Neuronal stem cell (in vitro differentiated cells): ENCODE results near the gene SCYL2.
"Not testable (repeated sequence)": the region's sequence is repeated elsewhere in the genome, so short reads cannot be mapped to it uniquely, and the experiment has no call there.

ENCODE experiments used
- DNase-seq: peaks from one replicate; pipeline ENCODE4 v3.0.0-alpha.2; 2013; ENCODE audit warnings: low spot score
- H2AFZ ChIP-seq: one replicate; pipeline ENCODE4 v1.6.1; 2013; ENCODE audit warnings: mild to moderate bottlenecking, low read length, inconsistent platforms
- H2AK5ac ChIP-seq: 2 replicates; pipeline ENCODE4 v1.6.1; 2013; ENCODE audit warnings: low read depth, mild to moderate bottlenecking, inconsistent platforms, low read length, moderate library complexity, mixed read lengths
- H2BK120ac ChIP-seq: 2 replicates; pipeline ENCODE4 v1.6.1; 2013; ENCODE audit warnings: low read depth, mild to moderate bottlenecking, inconsistent platforms, low read length, moderate library complexity, mixed read lengths
- H2BK12ac ChIP-seq: one replicate; pipeline ENCODE4 v1.6.1; 2013; ENCODE audit warnings: low read length, inconsistent platforms
- H2BK15ac ChIP-seq: 2 replicates; pipeline ENCODE4 v1.6.1; 2013; ENCODE audit warnings: mild to moderate bottlenecking, low read length, inconsistent platforms, mixed read lengths
- H2BK5ac ChIP-seq: one replicate; pipeline ENCODE4 v1.6.1; 2013; ENCODE audit warnings: inconsistent platforms, mild to moderate bottlenecking, low read length, moderate library complexity
- H3K14ac ChIP-seq: one replicate; pipeline ENCODE4 v1.6.1; 2013; ENCODE audit warnings: low read length, inconsistent platforms
- H3K18ac ChIP-seq: 2 replicates; pipeline ENCODE4 v1.6.1; 2013; ENCODE audit warnings: low read length, inconsistent platforms
- H3K23ac ChIP-seq: 2 replicates; pipeline ENCODE4 v1.6.1; 2013; ENCODE audit warnings: low read depth, mild to moderate bottlenecking, mixed read lengths, low read length, inconsistent platforms; ENCODE audit not compliant: poor library complexity
- H3K27ac ChIP-seq: replicated peaks from 3 replicates; pipeline ENCODE4 v1.5.1; 2013; ENCODE audit warnings: low read length, inconsistent platforms
- H3K27me3 ChIP-seq, 3 experiments: 2 replicates each; pipeline ENCODE4 v1.6.1; 2013; ENCODE audit warnings: low read length in 3 of 3, mild to moderate bottlenecking in 2 of 3, inconsistent platforms in 1 of 3, low read depth in 1 of 3, mixed read lengths in 1 of 3, moderate library complexity in 1 of 3; ENCODE audit not compliant: control insufficient read depth in 3 of 3, insufficient read depth in 3 of 3
- H3K36me3 ChIP-seq, 2 donors: replicated peaks in 1 of 2; 2 replicates each; pipeline ENCODE4 v1.6.1; 2013; ENCODE audit warnings: low read length in 2 of 2; ENCODE audit not compliant: control insufficient read depth in 2 of 2, insufficient read depth in 2 of 2
- H3K4ac ChIP-seq: 2 replicates; pipeline ENCODE4 v1.6.1; 2013; ENCODE audit warnings: inconsistent platforms, mild to moderate bottlenecking, low read length, moderate library complexity
- H3K4me1 ChIP-seq, 2 donors: 1 replicate in 1 of 2; 2 replicates in 1 of 2; pipeline ENCODE4 v1.6.1; 2013; ENCODE audit warnings: low read length in 2 of 2, low read depth in 1 of 2; ENCODE audit not compliant: control insufficient read depth in 2 of 2, insufficient read depth in 1 of 2
- H3K4me2 ChIP-seq: one replicate; pipeline ENCODE4 v1.6.1; 2013; ENCODE audit warnings: mild to moderate bottlenecking, low read length, inconsistent platforms; ENCODE audit not compliant: insufficient read depth, poor library complexity, severe bottlenecking
- H3K4me3 ChIP-seq, 2 donors: 2 replicates each; pipeline ENCODE4 v1.5.1; 2013; ENCODE audit warnings: low read length in 2 of 2, mild to moderate bottlenecking in 2 of 2, inconsistent platforms in 1 of 2, moderate library complexity in 1 of 2
- H3K79me1 ChIP-seq: one replicate; pipeline ENCODE4 v1.6.1; 2013; ENCODE audit warnings: low read depth, mild to moderate bottlenecking, inconsistent platforms, low read length, moderate library complexity
- H3K9ac ChIP-seq: one replicate; pipeline ENCODE4 v1.6.1; 2013; ENCODE audit warnings: mild to moderate bottlenecking, low read depth, low read length, inconsistent platforms; ENCODE audit not compliant: poor library complexity
- H3K9me3 ChIP-seq, 2 donors: replicated peaks in 1 of 2; 2 replicates each; pipeline versions ENCODE3 to v1.6.1; 2013; ENCODE audit warnings: low read length in 2 of 2, mild to moderate bottlenecking in 2 of 2, inconsistent platforms in 1 of 2, low read depth in 1 of 2, mixed read lengths in 1 of 2, moderate library complexity in 1 of 2; ENCODE audit not compliant: control insufficient read depth in 2 of 2, insufficient read depth in 1 of 2
- H4K8ac ChIP-seq: one replicate; pipeline ENCODE4 v1.6.1; 2013; ENCODE audit warnings: low read depth, mild to moderate bottlenecking, inconsistent platforms, low read length, moderate library complexity
- H4K91ac ChIP-seq: one replicate; pipeline ENCODE4 v1.6.1; 2013; ENCODE audit warnings: low read length, low read depth, mild to moderate bottlenecking, inconsistent platforms; ENCODE audit not compliant: poor library complexity
- WGBS, 2 donors: extraction: QIAGEN DNeasy Blood & Tissue Kit; methylation state at CpG; one replicate each; pipeline ENCODE4 v1.1.7; 2013; ENCODE audit warnings: missing lambda C conversion rate in 2 of 2, mixed read lengths in 1 of 2; ENCODE audit not compliant: insufficient read length in 2 of 2, insufficient replicate concordance in 1 of 2; ENCODE audit errors: extremely low coverage in 2 of 2; 5-methylcytosine and 5-hydroxymethylcytosine counted together

Gene SCYL2

DNA sequence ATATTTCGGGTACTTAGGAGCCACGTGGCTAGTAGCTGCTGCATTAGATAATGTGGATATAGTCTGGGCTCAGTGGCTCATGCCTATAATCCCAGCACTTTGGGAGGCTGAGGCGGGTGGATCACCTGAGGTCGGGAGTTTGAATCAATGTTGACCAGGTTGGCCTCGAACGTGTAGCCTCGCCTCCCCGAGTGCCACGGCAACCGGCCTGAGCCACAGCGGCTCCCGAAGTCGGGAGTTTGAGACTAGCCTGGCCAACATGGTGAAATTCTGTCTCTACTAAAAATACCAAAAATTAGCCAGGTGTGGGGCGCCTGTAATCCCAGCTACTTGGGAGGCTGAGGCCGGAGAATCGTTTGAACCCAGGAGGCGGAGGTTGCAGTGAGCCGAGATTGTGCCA, 77.4 kb downstream of the SCYL2 start:
- H3K4me2 ChIP-seq, H4K91ac ChIP-seq, H2AFZ ChIP-seq, DNase-seq, H3K4me1 ChIP-seq, H4K8ac ChIP-seq, H2BK120ac ChIP-seq, H2AK5ac ChIP-seq, H3K27me3 ChIP-seq, H3K4ac ChIP-seq, H3K9ac ChIP-seq, H3K9me3 ChIP-seq, H2BK12ac ChIP-seq, H2BK5ac ChIP-seq, H2BK15ac ChIP-seq, H3K23ac ChIP-seq, H3K27ac ChIP-seq, H3K79me1 ChIP-seq, H3K4me3 ChIP-seq, H3K18ac ChIP-seq: not testable (repeated sequence)
- H3K36me3 ChIP-seq: peaks cover 0 to 25% of the 10 kb centered on the region in 2 donors
- H3K14ac ChIP-seq: peak overlapping the region; percentile 21
- whole genome bisulfite sequencing, 2 donors: no CpG with 5 or more reads among the region's 18 CpGs

DNA sequence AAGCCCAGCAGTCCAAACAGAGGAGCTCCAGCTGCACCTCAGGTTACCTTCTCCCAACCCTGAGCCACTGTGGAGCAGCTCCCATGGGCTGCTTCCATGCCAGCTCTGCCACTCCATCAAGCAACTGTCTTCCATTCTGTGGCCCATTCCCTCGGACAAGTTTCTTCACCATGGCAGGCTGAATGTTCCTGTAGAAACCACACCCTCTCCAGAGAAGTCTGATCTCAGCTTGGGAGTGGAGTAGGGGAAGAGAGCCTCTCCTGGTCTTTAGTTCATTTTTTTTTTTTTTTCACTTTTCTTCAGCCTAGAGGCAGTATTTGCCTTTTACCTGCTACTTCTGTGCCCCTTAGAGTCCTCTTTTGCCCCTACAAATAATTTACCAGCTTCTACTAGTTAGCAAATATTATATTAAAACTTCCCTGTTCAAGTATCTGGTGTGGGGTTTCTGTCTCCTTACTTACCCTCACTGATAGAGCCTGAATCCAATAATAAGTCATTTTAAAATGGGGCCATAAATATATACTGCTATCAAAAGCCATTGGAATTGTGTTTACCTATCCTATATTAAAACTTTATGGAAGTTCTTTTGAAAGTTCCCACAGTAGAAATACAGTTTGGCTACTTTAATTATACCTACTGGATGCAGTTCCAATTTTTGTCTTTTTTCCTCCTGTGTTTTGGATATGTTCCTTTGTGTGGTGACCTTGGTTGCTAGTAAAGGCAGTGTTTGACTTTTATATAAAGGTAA, 78.2 kb downstream of the SCYL2 start:
- no peak overlapping the region for H3K9ac ChIP-seq
- H3K14ac ChIP-seq: no peak overlapping the region
- H2BK5ac ChIP-seq: no peak overlapping the region
- H3K4me3 ChIP-seq: no peak overlapping the region
- H3K79me1 ChIP-seq: no peaks in the 10 kb centered on the region
- no peak overlapping the region for H4K91ac ChIP-seq
- H2BK12ac ChIP-seq: no peak overlapping the region
- no peak overlapping the region for H2BK120ac ChIP-seq
- no peak overlapping the region for H3K4ac ChIP-seq
- H4K8ac ChIP-seq: no peak overlapping the region
- no peak overlapping the region for H2AFZ ChIP-seq
- H3K27ac ChIP-seq: no peak overlapping the region
- H2BK15ac ChIP-seq: no peak overlapping the region
- DNase-seq: no peak
- no CpG with 5 or more reads among the region's 1 CpG for WGBS, 2 donors
- no peak overlapping the region for H2AK5ac ChIP-seq
- H3K27me3 ChIP-seq: no peaks in the 10 kb centered on the region
- no peak overlapping the region for H3K4me2 ChIP-seq
- H3K23ac ChIP-seq: no peak overlapping the region
- no peaks in the 10 kb centered on the region for H3K4me1 ChIP-seq
- no peak overlapping the region for H3K18ac ChIP-seq
- no peaks in the 10 kb centered on the region for H3K9me3 ChIP-seq
- H3K36me3 ChIP-seq: peaks cover 0 to 16% of the 10 kb centered on the region in 2 donors

DNA sequence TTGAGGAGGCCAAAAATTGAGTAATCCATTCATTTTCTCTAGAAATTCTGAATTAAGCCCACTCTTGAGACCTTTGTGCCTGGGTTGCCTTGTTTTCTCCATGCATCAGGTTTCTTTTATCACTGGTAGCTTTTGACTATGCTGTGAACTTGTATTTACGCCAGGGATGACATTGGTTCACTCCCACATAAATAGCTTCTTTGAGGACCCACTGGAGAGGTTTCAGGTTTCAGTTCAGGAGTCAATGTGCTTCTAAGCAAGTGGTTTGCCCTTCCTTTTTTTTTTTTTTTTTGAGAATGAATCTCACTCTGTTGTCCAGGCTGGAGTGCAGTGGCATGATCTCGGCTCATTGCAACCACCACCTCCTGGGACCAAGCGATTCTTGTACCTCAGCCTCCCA, 79.7 kb downstream of the SCYL2 start:
- Histone ChIP-seq H2BK12ac (no peak overlapping the region), H2BK120ac (no peak overlapping the region), H3K79me1 (no peaks in the 10 kb centered on the region), H3K4ac (no peak overlapping the region), H4K91ac (no peak overlapping the region), H3K14ac (no peak overlapping the region), H2AFZ (no peak overlapping the region), H3K36me3 (peaks cover 0 to 4% of the 10 kb centered on the region in 2 donors), H3K23ac (no peak overlapping the region), H3K4me2 (no peak overlapping the region), H2AK5ac (no peak overlapping the region), H3K9ac (no peak overlapping the region), H2BK5ac (no peak overlapping the region), H3K9me3 (no peaks in the 10 kb centered on the region), H3K18ac (no peak overlapping the region), H3K4me3 (no peak overlapping the region), H3K27ac (no peak overlapping the region), H3K4me1 (no peaks in the 10 kb centered on the region), H3K27me3 (no peaks in the 10 kb centered on the region), H2BK15ac (no peak overlapping the region), H4K8ac (no peak overlapping the region)
- no CpG with 5 or more reads among the region's 3 CpGs for WGBS, 2 donors
- DNase-seq: no peak

DNA sequence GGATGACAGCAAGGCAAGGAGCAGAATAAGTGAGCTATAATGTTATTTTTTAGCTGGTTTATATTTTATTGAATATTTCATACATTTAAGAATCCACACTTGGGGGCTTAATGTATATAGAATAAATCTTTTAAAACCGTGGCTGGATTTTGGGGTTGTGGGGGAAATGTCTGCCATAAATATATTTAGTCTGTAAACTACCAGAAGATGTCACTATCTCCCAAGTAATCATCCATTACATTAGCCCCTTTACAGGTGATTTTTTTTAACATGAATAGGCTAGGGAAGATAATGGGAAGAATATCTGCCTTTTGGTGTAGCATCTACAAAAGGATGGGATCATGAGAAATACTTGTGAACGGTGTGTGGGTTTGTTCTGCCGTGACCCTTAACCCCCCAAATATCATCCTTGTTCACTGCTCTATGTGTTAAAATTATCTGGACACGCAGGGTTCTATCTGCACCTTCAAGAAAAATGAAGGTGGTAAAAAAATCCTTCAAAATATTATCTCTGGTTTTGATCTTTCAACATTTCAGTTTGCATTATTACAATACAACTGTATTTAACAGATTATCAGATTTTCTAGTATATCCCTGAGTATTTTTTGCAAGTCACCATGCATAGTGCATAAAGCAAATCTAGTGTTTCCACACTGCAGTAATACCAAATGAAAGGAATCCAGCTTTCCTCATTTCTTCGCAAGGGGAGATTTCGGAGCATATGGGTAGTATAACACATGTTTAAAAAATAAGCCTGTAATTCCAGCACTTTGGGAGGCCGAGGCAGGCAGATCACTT, 81.9 kb downstream of the SCYL2 start:
- Histone ChIP-seq H3K14ac (no peak overlapping the region), H2BK12ac (no peak overlapping the region)
- no CpG with 5 or more reads among the region's 7 CpGs for WGBS, 2 donors

More for the DNA sequence above, 81.9 kb downstream of the SCYL2 start:
- Histone ChIP-seq H3K4me3 (no peak overlapping the region), H3K27ac (no peak overlapping the region), H2AFZ (no peak overlapping the region), H3K36me3 (no peaks in the 10 kb centered on the region), H4K91ac (no peak overlapping the region), H3K4me1 (no peaks in the 10 kb centered on the region), H3K9me3 (no peaks in the 10 kb centered on the region), H3K23ac (no peak overlapping the region), H4K8ac (no peak overlapping the region), H3K18ac (no peak overlapping the region), H3K79me1 (no peaks in the 10 kb centered on the region), H3K4me2 (no peak overlapping the region), H2AK5ac (no peak overlapping the region), H2BK120ac (no peak overlapping the region), H3K9ac (no peak overlapping the region), H3K4ac (no peak overlapping the region), H3K27me3 (no peaks in the 10 kb centered on the region), H2BK5ac (no peak overlapping the region), H2BK15ac (no peak overlapping the region)
- peak; percentile 15 for DNase-seq
